Neural progenitor cell (in vitro differentiated cells): ENCODE measurements around the gene RAB20. TPM values are rescaled to one million over a fixed set of nuclear protein-coding genes. Genes with fewer than 3 reads are reported as not detected.

ENCODE experiments used
- DNase-seq: peaks from one replicate; pipeline ENCODE4 v3.0.0-alpha.2; 2016; ENCODE audit warnings: low spot score
- H2AFZ ChIP-seq: fragments of 200-600 bp; sonication (generic); replicated peaks from 2 replicates; pipeline ENCODE4 v1.6.1; 2016; ENCODE audit warnings: antibody characterized with exemption
- H3F3A ChIP-seq: fragments of 200-600 bp; sonication (generic); 2 replicates; pipeline ENCODE4 v1.6.1; 2016; ENCODE audit warnings: antibody characterized with exemption, low read depth
- H3K27ac ChIP-seq: fragments of 200-600 bp; sonication (generic); 2 replicates; pipeline ENCODE4 v1.5.1; 2016; ENCODE audit warnings: mild to moderate bottlenecking
- H3K27me3 ChIP-seq: fragments of 200-600 bp; sonication (generic); 2 replicates; pipeline ENCODE4 v1.6.1; 2016; ENCODE audit warnings: mild to moderate bottlenecking, moderate library complexity
- H3K36me3 ChIP-seq: fragments of 200-600 bp; sonication (generic); 2 replicates; pipeline ENCODE4 v1.5.1; 2016
- H3K4me1 ChIP-seq: fragments of 200-600 bp; sonication (generic); 2 replicates; pipeline ENCODE4 v1.6.1; 2016; ENCODE audit warnings: mixed run types
- H3K4me2 ChIP-seq: fragments of 200-600 bp; sonication (generic); 2 replicates; pipeline ENCODE4 v1.6.1; 2016
- H3K4me3 ChIP-seq: fragments of 200-600 bp; sonication (generic); 2 replicates; pipeline ENCODE4 v1.5.1; 2016
- H3K79me2 ChIP-seq: fragments of 200-600 bp; sonication (generic); 2 replicates; pipeline ENCODE4 v1.6.1; 2016; ENCODE audit warnings: low read depth
- H3K9ac ChIP-seq: fragments of 200-600 bp; sonication (generic); 2 replicates; pipeline ENCODE4 v1.6.1; 2016
- H3K9me3 ChIP-seq: fragments of 200-600 bp; sonication (generic); 2 replicates; pipeline ENCODE4 v1.5.1; 2016; ENCODE audit warnings: low read depth
- H4K20me1 ChIP-seq: fragments of 200-600 bp; sonication (generic); 2 replicates; pipeline ENCODE4 v1.6.1; 2016; ENCODE audit warnings: low read depth
- H3K27ac Mint-ChIP-seq: 3 replicates; pipeline ENCODE4 v1.8.0; 2021; ENCODE audit warnings: mixed read lengths
- H3K27me3 Mint-ChIP-seq: 2 replicates; pipeline ENCODE4 v1.8.0; 2022; ENCODE audit warnings: low read depth, mild to moderate bottlenecking, inconsistent platforms, moderate library complexity, mixed read lengths; ENCODE audit not compliant: insufficient read depth
- H3K36me3 Mint-ChIP-seq: 3 replicates; pipeline ENCODE4 v1.8.0; 2021; ENCODE audit warnings: mixed read lengths
- H3K4me1 Mint-ChIP-seq: 3 replicates; pipeline ENCODE4 v1.8.0; 2021; ENCODE audit warnings: mixed read lengths
- H3K4me3 Mint-ChIP-seq: 3 replicates; pipeline ENCODE4 v1.8.0; 2021; ENCODE audit warnings: mild to moderate bottlenecking, moderate library complexity, mixed read lengths
- H3K9me3 Mint-ChIP-seq: 3 replicates; pipeline ENCODE4 v1.8.0; 2020; ENCODE audit warnings: mixed read lengths
- EZH2 ChIP-seq: fragments of 200-600 bp; sonication (generic); IDR thresholded peaks from 2 replicates; pipeline ENCODE4 v1.6.1; 2017; ENCODE audit warnings: antibody characterized with exemption, mild to moderate bottlenecking, moderate library complexity
- EZH2phosphoT487 ChIP-seq: fragments of 200-600 bp; sonication (generic); IDR thresholded peaks from 2 replicates; pipeline ENCODE4 v1.6.1; 2017; ENCODE audit warnings: antibody characterized with exemption
- total RNA-seq: library from RNA; depleted of rRNA; stranded (reverse); fragments of >200 nt; gene quantifications from 2 replicates; pipeline ENCODE4 v1.2.3, GENCODE V29; 2015; ENCODE audit warnings: low replicate concordance
- TF ChIP-seq, protein P1 (sequence below): fragments of 200-600 bp; sonication (generic); IDR thresholded peaks from 2 replicates; pipeline ENCODE4 v1.5.1; 2017; ENCODE audit warnings: antibody characterized with exemption, mild to moderate bottlenecking

RAB20 gene
- total RNA-seq, 1 donor from 2014 or later = 0.58 TPM

DNA sequence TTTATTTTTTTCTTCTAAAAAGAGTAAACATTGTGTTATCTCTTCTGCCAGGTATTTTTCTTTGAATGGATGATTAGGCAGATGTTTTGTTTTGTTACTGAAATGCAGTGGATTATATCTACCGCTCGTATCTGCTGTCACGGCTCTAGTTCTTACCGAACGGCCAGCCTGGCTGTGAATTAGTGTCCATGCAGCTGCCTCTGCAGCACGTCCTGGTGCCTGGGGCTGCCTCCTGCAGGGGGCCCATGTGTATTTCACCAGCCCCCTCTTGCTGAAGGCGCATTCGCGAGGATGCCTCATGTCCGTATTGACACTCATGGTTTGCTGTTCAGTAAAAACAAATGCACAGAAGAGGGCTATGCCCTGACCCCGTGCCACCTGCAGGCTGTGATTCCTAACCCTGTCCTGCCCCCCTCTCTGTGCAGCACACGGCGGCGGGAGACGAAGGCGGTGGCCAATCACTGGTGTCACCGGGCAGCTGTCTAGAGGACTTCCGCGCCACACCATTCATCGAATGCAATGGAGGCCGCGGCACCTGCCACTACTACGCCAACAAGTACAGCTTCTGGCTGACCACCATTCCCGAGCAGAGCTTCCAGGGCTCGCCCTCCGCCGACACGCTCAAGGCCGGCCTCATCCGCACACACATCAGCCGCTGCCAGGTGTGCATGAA is 49.9 kb downstream of the RAB20 start:
- H2AFZ ChIP-seq = no peak overlapping the region
- H3K27ac ChIP-seq = no peak overlapping the region
- no peaks in the 10 kb centered on the region for H3K9me3 ChIP-seq
- no peak overlapping the region for H3K4me3 Mint-ChIP-seq
- H3K27ac Mint-ChIP-seq = no peak overlapping the region
- peaks cover 3% of the 10 kb centered on the region for H3K9me3 Mint-ChIP-seq
- DNase-seq = no peak
- H3K9ac ChIP-seq = no peak overlapping the region
- H3K27me3 ChIP-seq = no peaks in the 10 kb centered on the region
- H3K36me3 ChIP-seq = no peaks in the 10 kb centered on the region
- H3K79me2 ChIP-seq = no peaks in the 10 kb centered on the region
- no peaks in the 10 kb centered on the region for H3K4me1 ChIP-seq
- H3K27me3 Mint-ChIP-seq = peaks cover 2% of the 10 kb centered on the region
- no peaks in the 10 kb centered on the region for H3F3A ChIP-seq
- no peaks in the 10 kb centered on the region for H3K4me1 Mint-ChIP-seq
- H3K4me2 ChIP-seq = no peak overlapping the region
- TF ChIP-seq EZH2phosphoT487 = no peak
- TF ChIP-seq, protein P1, sequence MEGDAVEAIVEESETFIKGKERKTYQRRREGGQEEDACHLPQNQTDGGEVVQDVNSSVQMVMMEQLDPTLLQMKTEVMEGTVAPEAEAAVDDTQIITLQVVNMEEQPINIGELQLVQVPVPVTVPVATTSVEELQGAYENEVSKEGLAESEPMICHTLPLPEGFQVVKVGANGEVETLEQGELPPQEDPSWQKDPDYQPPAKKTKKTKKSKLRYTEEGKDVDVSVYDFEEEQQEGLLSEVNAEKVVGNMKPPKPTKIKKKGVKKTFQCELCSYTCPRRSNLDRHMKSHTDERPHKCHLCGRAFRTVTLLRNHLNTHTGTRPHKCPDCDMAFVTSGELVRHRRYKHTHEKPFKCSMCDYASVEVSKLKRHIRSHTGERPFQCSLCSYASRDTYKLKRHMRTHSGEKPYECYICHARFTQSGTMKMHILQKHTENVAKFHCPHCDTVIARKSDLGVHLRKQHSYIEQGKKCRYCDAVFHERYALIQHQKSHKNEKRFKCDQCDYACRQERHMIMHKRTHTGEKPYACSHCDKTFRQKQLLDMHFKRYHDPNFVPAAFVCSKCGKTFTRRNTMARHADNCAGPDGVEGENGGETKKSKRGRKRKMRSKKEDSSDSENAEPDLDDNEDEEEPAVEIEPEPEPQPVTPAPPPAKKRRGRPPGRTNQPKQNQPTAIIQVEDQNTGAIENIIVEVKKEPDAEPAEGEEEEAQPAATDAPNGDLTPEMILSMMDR = no peak
- no peak for TF ChIP-seq EZH2
- peaks cover 3% of the 10 kb centered on the region for H4K20me1 ChIP-seq
- H3K4me3 ChIP-seq = no peak overlapping the region
- peaks cover 26% of the 10 kb centered on the region for H3K36me3 Mint-ChIP-seq

DNA sequence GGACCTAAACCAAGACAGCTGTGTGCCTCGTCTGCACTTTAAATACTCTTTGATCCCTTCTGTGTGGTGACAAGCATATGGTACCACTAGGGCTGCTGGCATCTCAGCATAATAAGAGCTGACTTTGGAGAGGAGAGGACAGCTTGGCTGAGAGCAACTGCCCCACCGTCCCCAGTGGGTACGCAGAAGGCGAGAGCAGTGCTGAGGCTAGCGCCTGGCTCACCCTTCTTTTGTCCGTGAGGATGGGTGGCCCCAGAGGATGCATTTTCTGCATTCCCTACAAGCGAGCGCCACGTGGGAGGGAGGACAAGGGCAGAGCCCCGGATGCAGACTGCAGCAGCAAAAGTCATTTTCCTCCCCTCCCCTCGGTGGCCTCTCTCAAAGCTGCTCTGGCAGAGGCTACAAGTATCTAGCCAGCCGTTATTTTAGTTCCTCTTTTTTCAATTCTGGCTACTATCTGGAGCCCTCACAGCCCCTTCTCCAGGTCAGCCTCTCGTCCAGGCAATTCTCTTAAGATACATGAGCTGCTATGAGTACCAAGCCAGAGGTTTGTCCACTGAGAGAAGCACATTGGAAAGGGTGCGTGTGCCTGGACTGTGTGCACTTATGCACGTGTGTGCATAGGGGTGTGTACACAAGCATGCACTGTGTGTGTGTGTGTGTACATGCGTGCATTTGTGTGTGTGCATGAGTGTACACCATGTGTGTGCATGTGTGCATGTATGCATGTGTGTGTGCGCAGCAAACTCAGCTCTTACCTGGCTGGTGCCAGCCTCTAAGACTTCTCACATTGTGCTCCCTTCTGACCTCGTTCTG is 51.3 kb downstream of the RAB20 start:
- no peaks in the 10 kb centered on the region for H3K9me3 ChIP-seq
- H3K9ac ChIP-seq = no peak overlapping the region
- H3K4me2 ChIP-seq = no peak overlapping the region
- H3K27me3 ChIP-seq = no peaks in the 10 kb centered on the region
- H3K9me3 Mint-ChIP-seq = no peaks in the 10 kb centered on the region
- no peaks in the 10 kb centered on the region for H3K4me1 ChIP-seq
- no peaks in the 10 kb centered on the region for H3K36me3 ChIP-seq
- no peak overlapping the region for H3K27ac ChIP-seq
- H3F3A ChIP-seq = no peaks in the 10 kb centered on the region
- H3K27ac Mint-ChIP-seq = no peak overlapping the region
- H3K27me3 Mint-ChIP-seq = peaks cover 2% of the 10 kb centered on the region
- no peak for DNase-seq
- no peaks in the 10 kb centered on the region for H3K4me1 Mint-ChIP-seq
- H3K79me2 ChIP-seq = no peaks in the 10 kb centered on the region
- peaks cover 3% of the 10 kb centered on the region for H4K20me1 ChIP-seq
- no peak overlapping the region for H3K4me3 ChIP-seq
- H3K36me3 Mint-ChIP-seq = peaks cover 36% of the 10 kb centered on the region
- no peak overlapping the region for H2AFZ ChIP-seq
- H3K4me3 Mint-ChIP-seq = no peak overlapping the region
- TF ChIP-seq, protein P1 = no peak
- no peak for TF ChIP-seq EZH2phosphoT487
- TF ChIP-seq EZH2 = no peak

DNA sequence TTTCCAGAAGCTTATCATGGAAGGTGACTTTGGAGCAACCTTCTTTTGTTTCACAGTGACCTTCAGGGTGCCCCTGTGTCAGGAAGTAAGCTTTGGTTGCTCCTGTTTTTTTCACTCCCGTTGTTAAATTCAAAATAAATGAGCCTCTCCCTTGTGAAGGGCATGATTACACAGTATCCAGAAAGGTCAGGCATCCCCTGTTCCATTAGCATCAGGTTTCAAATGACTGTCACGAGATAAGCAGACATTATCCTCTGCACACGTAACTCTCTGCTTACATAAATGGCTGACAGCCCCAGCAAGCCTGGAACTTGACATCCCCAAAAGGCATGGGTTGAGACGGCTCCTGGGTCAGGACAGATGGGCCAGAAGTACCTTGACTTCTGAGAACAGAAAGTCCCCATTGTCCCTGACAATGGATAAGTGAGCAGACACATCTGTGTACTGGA is 52.0 kb downstream of the RAB20 start:
- Histone ChIP-seq H4K20me1 (peaks cover 3% of the 10 kb centered on the region), H2AFZ (no peak overlapping the region), H3K4me2 (no peak overlapping the region), H3K27me3 (no peaks in the 10 kb centered on the region), H3K27ac (no peak overlapping the region), H3K4me3 (no peak overlapping the region), H3K9ac (no peak overlapping the region), H3K9me3 (no peaks in the 10 kb centered on the region), H3K36me3 (no peaks in the 10 kb centered on the region), H3K4me1 (no peaks in the 10 kb centered on the region), H3F3A (no peaks in the 10 kb centered on the region), H3K79me2 (no peaks in the 10 kb centered on the region)
- H3K9me3 Mint-ChIP-seq = no peaks in the 10 kb centered on the region
- H3K27me3 Mint-ChIP-seq = peaks cover 2% of the 10 kb centered on the region
- no peak overlapping the region for H3K4me3 Mint-ChIP-seq
- peaks cover 30% of the 10 kb centered on the region for H3K36me3 Mint-ChIP-seq
- TF ChIP-seq EZH2 (no peak), EZH2phosphoT487 (no peak)
- TF ChIP-seq, protein P1 = no peak
- peak overlapping the region; percentile 13 for H3K27ac Mint-ChIP-seq
- no peaks in the 10 kb centered on the region for H3K4me1 Mint-ChIP-seq
- no peak for DNase-seq
